Astrocyte (in vitro differentiated cells and primary cell): ENCODE measurements around the gene KIF24. TPM values are rescaled to one million over a fixed set of nuclear protein-coding genes. Genes with fewer than 3 reads are reported as not detected.
"Not testable (repeated sequence)": the region's sequence is repeated elsewhere in the genome, so short reads cannot be mapped to it uniquely, and the experiment has no call there.

ENCODE experiments used
- DNase-seq: peaks from one replicate; pipeline ENCODE4 v3.0.0-alpha.2; 2010; ENCODE audit warnings: low read depth
- FAIRE-seq: peaks from 2 replicates; lab custom pipeline; 2011; peaks lifted over from hg19 to GRCh38; lab: Jason Lieb, UNC
- H2AFZ ChIP-seq: 2 replicates; pipeline ENCODE4 v1.6.0; 2012; ENCODE audit warnings: low read depth, low read length, inconsistent platforms
- H3K27ac ChIP-seq: 2 replicates; pipeline ENCODE4 v1.5.1; 2011; ENCODE audit warnings: low read depth, low read length, inconsistent platforms
- H3K27me3 ChIP-seq: 2 replicates; pipeline ENCODE4 v1.6.0; 2011; ENCODE audit warnings: low read length, inconsistent platforms; ENCODE audit not compliant: insufficient read depth
- H3K36me3 ChIP-seq: 2 replicates; pipeline ENCODE4 v1.5.1; 2011; ENCODE audit warnings: low read length, inconsistent platforms; ENCODE audit not compliant: insufficient read depth
- H3K4me1 ChIP-seq: 2 replicates; pipeline ENCODE4 v1.5.1; 2011; ENCODE audit warnings: low read length, inconsistent platforms; ENCODE audit not compliant: insufficient read depth
- H3K4me2 ChIP-seq: 2 replicates; pipeline ENCODE4 v1.6.0; 2012; ENCODE audit warnings: low read length, inconsistent platforms
- H3K4me3 ChIP-seq: 2 replicates; pipeline ENCODE4 v1.5.1; 2011; ENCODE audit warnings: low read depth, mild to moderate bottlenecking, low read length, inconsistent platforms; ENCODE audit not compliant: insufficient read depth
- H3K79me2 ChIP-seq: 2 replicates; pipeline ENCODE4 v1.6.0; 2012; ENCODE audit warnings: mild to moderate bottlenecking, low read length, inconsistent platforms; ENCODE audit not compliant: insufficient read depth
- H3K9ac ChIP-seq: 2 replicates; pipeline ENCODE4 v1.6.0; 2012; ENCODE audit warnings: mild to moderate bottlenecking, low read length, inconsistent platforms
- H3K9me3 ChIP-seq: 2 replicates; pipeline ENCODE4 v1.5.1; 2012; ENCODE audit warnings: low read depth, mild to moderate bottlenecking, low read length, inconsistent platforms; ENCODE audit not compliant: insufficient read depth
- H4K20me1 ChIP-seq: 2 replicates; pipeline ENCODE4 v1.6.0; 2012; ENCODE audit warnings: low read length, inconsistent platforms; ENCODE audit not compliant: insufficient read depth
- H3K27ac Mint-ChIP-seq: one replicate; pipeline ENCODE4 v1.8.0; 2021; ENCODE audit warnings: mild to moderate bottlenecking, mixed read lengths; ENCODE audit not compliant: unreplicated experiment
- H3K27me3 Mint-ChIP-seq: one replicate; pipeline ENCODE4 v1.8.0; 2021; ENCODE audit warnings: low read depth, mixed read lengths; ENCODE audit not compliant: unreplicated experiment
- H3K36me3 Mint-ChIP-seq: one replicate; pipeline ENCODE4 v1.8.0; 2021; ENCODE audit warnings: low read depth, mixed read lengths; ENCODE audit not compliant: unreplicated experiment
- H3K4me1 Mint-ChIP-seq: one replicate; pipeline ENCODE4 v1.8.0; 2021; ENCODE audit warnings: low read depth, mixed read lengths; ENCODE audit not compliant: unreplicated experiment
- H3K4me3 Mint-ChIP-seq: one replicate; pipeline ENCODE4 v1.8.0; 2021; ENCODE audit warnings: mild to moderate bottlenecking, moderate library complexity, mixed read lengths; ENCODE audit not compliant: unreplicated experiment
- H3K9me3 Mint-ChIP-seq: one replicate; pipeline ENCODE4 v1.8.0; 2021; ENCODE audit warnings: mild to moderate bottlenecking, mixed read lengths; ENCODE audit not compliant: unreplicated experiment
- EZH2 ChIP-seq: IDR thresholded peaks from 2 replicates; pipeline ENCODE4 v1.6.1; 2012; ENCODE audit warnings: mild to moderate bottlenecking, low read length, inconsistent platforms; ENCODE audit not compliant: insufficient read depth
- total RNA-seq: library from RNA; stranded (reverse); gene quantifications from 2 replicates; pipeline ENCODE4 v1.2.1, GENCODE V29; 2021
- TF ChIP-seq, protein P1 (sequence below): IDR thresholded peaks from 2 replicates; pipeline ENCODE4 v1.5.1; 2011; ENCODE audit warnings: low read depth, mild to moderate bottlenecking, inconsistent platforms, low read length, moderate library complexity; ENCODE audit not compliant: insufficient read depth

Gene KIF24
- total RNA-seq, 1 donor from 2014 or later, result 0.86 TPM

DNA sequence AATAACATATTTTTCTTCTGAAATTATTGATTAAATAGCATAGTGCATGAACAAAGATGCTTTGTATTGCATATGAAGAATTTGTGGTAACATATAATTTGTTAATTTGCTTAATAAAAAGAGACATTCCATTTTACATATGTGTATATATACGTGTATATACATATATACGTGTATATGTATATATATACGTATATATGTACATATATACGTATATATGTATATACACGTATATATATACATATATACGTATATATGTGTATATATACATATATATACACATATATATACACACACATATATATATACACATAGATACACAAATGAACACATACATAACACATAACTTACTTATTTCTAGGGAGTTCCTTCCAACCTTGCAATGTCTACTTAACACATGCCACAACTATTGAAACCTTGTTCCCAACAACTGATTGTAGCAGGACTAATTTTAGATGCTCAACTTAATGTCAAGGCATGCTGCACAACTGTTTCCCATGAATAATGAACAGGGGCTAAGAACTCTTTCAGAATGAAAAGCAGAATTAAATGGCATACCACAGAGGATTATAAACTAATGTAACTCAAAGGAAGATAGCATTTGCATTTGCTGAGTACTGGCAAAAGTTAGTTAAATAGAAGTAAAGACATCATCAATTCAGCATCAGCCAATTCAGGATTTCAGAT lies 17.4 kb downstream of the KIF24 start:
- no peak for DNase-seq
- Mint-ChIP-seq H3K27me3 (no peaks in the 10 kb centered on the region), H3K9me3 (no peaks in the 10 kb centered on the region), H3K4me1 (no peaks in the 10 kb centered on the region), H3K36me3 (peaks cover 2% of the 10 kb centered on the region), H3K4me3 (no peak overlapping the region), H3K27ac (no peak overlapping the region)
- no peak overlapping the region for H3K4me2 ChIP-seq
- TF ChIP-seq EZH2, result no peak
- TF ChIP-seq, protein P1, sequence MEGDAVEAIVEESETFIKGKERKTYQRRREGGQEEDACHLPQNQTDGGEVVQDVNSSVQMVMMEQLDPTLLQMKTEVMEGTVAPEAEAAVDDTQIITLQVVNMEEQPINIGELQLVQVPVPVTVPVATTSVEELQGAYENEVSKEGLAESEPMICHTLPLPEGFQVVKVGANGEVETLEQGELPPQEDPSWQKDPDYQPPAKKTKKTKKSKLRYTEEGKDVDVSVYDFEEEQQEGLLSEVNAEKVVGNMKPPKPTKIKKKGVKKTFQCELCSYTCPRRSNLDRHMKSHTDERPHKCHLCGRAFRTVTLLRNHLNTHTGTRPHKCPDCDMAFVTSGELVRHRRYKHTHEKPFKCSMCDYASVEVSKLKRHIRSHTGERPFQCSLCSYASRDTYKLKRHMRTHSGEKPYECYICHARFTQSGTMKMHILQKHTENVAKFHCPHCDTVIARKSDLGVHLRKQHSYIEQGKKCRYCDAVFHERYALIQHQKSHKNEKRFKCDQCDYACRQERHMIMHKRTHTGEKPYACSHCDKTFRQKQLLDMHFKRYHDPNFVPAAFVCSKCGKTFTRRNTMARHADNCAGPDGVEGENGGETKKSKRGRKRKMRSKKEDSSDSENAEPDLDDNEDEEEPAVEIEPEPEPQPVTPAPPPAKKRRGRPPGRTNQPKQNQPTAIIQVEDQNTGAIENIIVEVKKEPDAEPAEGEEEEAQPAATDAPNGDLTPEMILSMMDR, result no peak
- H3K9ac ChIP-seq, result no peak overlapping the region
- H3K36me3 ChIP-seq, result no peaks in the 10 kb centered on the region
- no peak overlapping the region for H2AFZ ChIP-seq
- no peak overlapping the region for H3K27ac ChIP-seq
- no peaks in the 10 kb centered on the region for H4K20me1 ChIP-seq
- H3K9me3 ChIP-seq, result no peaks in the 10 kb centered on the region
- no peaks in the 10 kb centered on the region for H3K4me1 ChIP-seq
- no peak overlapping the region for H3K4me3 ChIP-seq
- H3K79me2 ChIP-seq, result no peaks in the 10 kb centered on the region
- no peak for FAIRE-seq
- no peaks in the 10 kb centered on the region for H3K27me3 ChIP-seq

DNA sequence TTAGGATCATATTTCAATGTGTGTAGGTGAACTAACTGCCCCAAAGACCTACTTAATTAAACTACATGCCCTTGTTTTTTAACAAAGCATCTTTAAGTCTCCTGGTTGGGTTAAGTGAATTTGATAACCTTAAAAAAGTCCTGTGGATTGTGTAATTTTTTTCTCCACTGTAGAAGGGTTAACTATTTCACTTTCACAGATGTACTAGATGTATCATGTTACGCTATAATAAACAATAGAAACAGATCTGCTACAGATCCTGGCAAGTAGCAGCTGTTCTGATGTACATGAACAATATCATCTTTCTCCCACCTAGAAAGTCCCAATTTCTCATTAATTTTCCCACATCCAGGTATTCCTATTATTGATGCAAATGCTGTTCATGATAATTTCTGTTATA lies 18.9 kb downstream of the KIF24 start:
- no peak overlapping the region for H2AFZ ChIP-seq
- Mint-ChIP-seq H3K4me1 (no peaks in the 10 kb centered on the region), H3K36me3 (peaks cover 2% of the 10 kb centered on the region), H3K27me3 (no peaks in the 10 kb centered on the region), H3K9me3 (no peaks in the 10 kb centered on the region), H3K27ac (no peak overlapping the region), H3K4me3 (no peak overlapping the region)
- no peak overlapping the region for H3K4me3 ChIP-seq
- no peaks in the 10 kb centered on the region for H3K27me3 ChIP-seq
- H3K9me3 ChIP-seq, result no peaks in the 10 kb centered on the region
- DNase-seq (no peak), FAIRE-seq (no peak)
- TF ChIP-seq, protein P1, result no peak
- no peak for TF ChIP-seq EZH2
- no peak overlapping the region for H3K4me2 ChIP-seq
- H3K36me3 ChIP-seq, result no peaks in the 10 kb centered on the region
- no peaks in the 10 kb centered on the region for H4K20me1 ChIP-seq
- H3K4me1 ChIP-seq, result no peaks in the 10 kb centered on the region
- no peak overlapping the region for H3K9ac ChIP-seq
- no peak overlapping the region for H3K27ac ChIP-seq
- no peaks in the 10 kb centered on the region for H3K79me2 ChIP-seq

DNA sequence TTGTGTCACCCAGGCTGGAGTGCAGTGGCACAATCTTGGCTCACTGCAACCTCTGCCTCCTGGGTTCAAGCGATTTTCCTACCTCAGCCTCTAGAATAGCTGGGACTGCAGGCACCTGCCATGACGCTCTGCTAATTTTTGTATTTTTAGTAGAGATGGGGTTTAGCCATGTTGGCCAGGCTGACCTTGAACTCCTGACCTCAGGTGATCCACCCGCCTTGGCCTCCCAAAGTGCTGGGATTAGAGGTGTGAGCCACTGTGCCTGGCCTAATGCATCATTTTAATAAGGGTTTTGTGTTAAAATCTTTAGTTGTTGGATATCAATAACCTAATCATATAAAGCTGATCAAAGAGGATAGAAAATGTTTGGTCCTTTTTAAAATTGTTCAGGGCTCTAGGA lies 20.8 kb downstream of the KIF24 start:
- H3K27ac ChIP-seq, H3K9ac ChIP-seq, H3K9me3 Mint-ChIP-seq, H3K4me1 ChIP-seq, FAIRE-seq, H3K36me3 Mint-ChIP-seq, DNase-seq, H4K20me1 ChIP-seq, H3K27ac Mint-ChIP-seq, H2AFZ ChIP-seq, H3K27me3 ChIP-seq, H3K4me1 Mint-ChIP-seq, H3K4me3 ChIP-seq, H3K4me2 ChIP-seq, H3K36me3 ChIP-seq, H3K79me2 ChIP-seq, H3K9me3 ChIP-seq, H3K27me3 Mint-ChIP-seq, H3K4me3 Mint-ChIP-seq: not testable (repeated sequence)

DNA sequence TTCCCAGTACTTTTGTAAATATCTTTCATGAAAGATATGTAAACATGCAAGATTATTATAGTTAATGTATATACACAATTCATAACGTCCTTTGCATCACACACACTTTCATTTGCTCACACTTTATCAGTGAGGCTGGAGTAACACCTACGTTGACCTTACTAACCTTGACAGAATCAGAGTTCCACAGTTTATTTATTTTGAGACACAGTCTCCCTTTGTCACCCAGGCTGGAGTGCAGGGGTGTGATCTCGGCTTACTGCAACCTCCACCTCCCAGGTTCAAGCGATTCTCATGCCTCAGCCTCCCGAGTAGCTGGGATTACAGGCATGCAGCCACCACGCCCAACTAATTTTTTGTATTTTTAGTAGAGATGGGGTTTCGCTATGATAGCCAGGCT lies 28.0 kb downstream of the KIF24 start:
- H4K20me1 ChIP-seq, H3K9me3 Mint-ChIP-seq, H3K27ac Mint-ChIP-seq, H3K4me1 ChIP-seq, H3K9me3 ChIP-seq, DNase-seq, H3K9ac ChIP-seq, H3K27ac ChIP-seq, H3K36me3 Mint-ChIP-seq, FAIRE-seq, H3K4me3 Mint-ChIP-seq, H3K4me1 Mint-ChIP-seq, H3K4me3 ChIP-seq, H2AFZ ChIP-seq, H3K27me3 ChIP-seq, H3K27me3 Mint-ChIP-seq, H3K36me3 ChIP-seq, H3K79me2 ChIP-seq, H3K4me2 ChIP-seq: not testable (repeated sequence)
